OCI-LY1 (cell line): ENCODE results near the gene ITFG1.
A peak's percentile ranks its signal among the peaks of the same experiment; 100 is the strongest.

Experiments used
- H2AFZ ChIP-seq: fragments of 200-600 bp; sonication (generic), shearing (Covaris generic); 2 replicates; pipeline ENCODE4 v1.6.0; 2014; ENCODE audit warnings: antibody characterized with exemption, mild to moderate bottlenecking, low read length
- H3F3A ChIP-seq: fragments of 200-600 bp; sonication (generic), shearing (Covaris generic); 2 replicates; pipeline ENCODE4 v1.6.0; 2014; ENCODE audit warnings: mild to moderate bottlenecking, antibody characterized with exemption, low read length, moderate library complexity; ENCODE audit not compliant: insufficient read depth
- H3K27ac ChIP-seq: fragments of 200-600 bp; sonication (generic); 2 replicates; pipeline ENCODE4 v1.5.1; 2014; ENCODE audit warnings: low read length, mixed run types, mild to moderate bottlenecking, low read depth; ENCODE audit not compliant: poor library complexity, severe bottlenecking
- H3K27me3 ChIP-seq: fragments of 200-600 bp; sonication (generic); 2 replicates; pipeline ENCODE4 v1.6.0; 2014; ENCODE audit warnings: antibody characterized with exemption, mild to moderate bottlenecking, low read length, moderate library complexity; ENCODE audit not compliant: insufficient read depth
- H3K36me3 ChIP-seq: fragments of 200-600 bp; sonication (generic); 2 replicates; pipeline ENCODE4 v1.6.1; 2014; ENCODE audit warnings: mild to moderate bottlenecking, antibody characterized with exemption, low read length, moderate library complexity, mixed read lengths; ENCODE audit not compliant: insufficient read depth
- H3K4me1 ChIP-seq: fragments of 200-600 bp; sonication (generic); 2 replicates; pipeline ENCODE4 v1.5.1; 2014; ENCODE audit warnings: mild to moderate bottlenecking, low read length, moderate library complexity; ENCODE audit not compliant: insufficient read depth, severe bottlenecking
- H3K4me2 ChIP-seq: fragments of 200-600 bp; sonication (generic), shearing (Covaris generic); 2 replicates; pipeline ENCODE4 v1.6.1; 2014; ENCODE audit warnings: low read length
- H3K4me3 ChIP-seq: fragments of 200-600 bp; sonication (generic); 2 replicates; pipeline ENCODE4 v1.5.1; 2014; ENCODE audit warnings: low read length, low read depth, mild to moderate bottlenecking, mixed read lengths; ENCODE audit not compliant: poor library complexity, severe bottlenecking
- H3K79me2 ChIP-seq: fragments of 200-600 bp; shearing (Covaris generic); 2 replicates; pipeline ENCODE4 v1.6.1; 2016; ENCODE audit warnings: mixed run types, low read length, mixed read lengths; ENCODE audit not compliant: insufficient read depth
- H3K9ac ChIP-seq: fragments of 200-600 bp; sonication (generic), shearing (Covaris generic); 2 replicates; pipeline ENCODE4 v1.6.1; 2014; ENCODE audit warnings: mild to moderate bottlenecking, low read length, mixed read lengths
- H3K9me2 ChIP-seq: fragments of 200-600 bp; sonication (generic), shearing (Covaris generic); 2 replicates; pipeline ENCODE4 v1.6.1; 2014; ENCODE audit warnings: low read depth, mild to moderate bottlenecking, low read length, mixed read lengths
- H3K9me3 ChIP-seq: fragments of 200-600 bp; shearing (Covaris generic); 2 replicates; pipeline ENCODE4 v1.6.1; 2014; ENCODE audit warnings: low read length, mixed read lengths
- H4K20me1 ChIP-seq: fragments of 200-600 bp; sonication (generic), shearing (Covaris generic); 2 replicates; pipeline ENCODE4 v1.6.0; 2016; ENCODE audit warnings: mild to moderate bottlenecking, low read length; ENCODE audit not compliant: insufficient read depth
- EZH2 ChIP-seq: fragments of 200-600 bp; sonication (generic), shearing (Covaris generic); IDR thresholded peaks from 2 replicates; pipeline ENCODE4 v1.8.0; 2017; ENCODE audit warnings: borderline replicate concordance, mixed run types, mild to moderate bottlenecking, antibody characterized with exemption, low read length, moderate library complexity, mixed read lengths
- TF ChIP-seq, protein P1 (sequence below): fragments of 200-600 bp; sonication (generic), shearing (Covaris generic); IDR thresholded peaks from 2 replicates; pipeline ENCODE4 v1.5.1; 2017; ENCODE audit warnings: mild to moderate bottlenecking, antibody characterized with exemption, low read length, moderate library complexity, mixed read lengths

Gene ITFG1

GRCh38 chr16:47499080-47499699 lies 38.3 kb upstream of the ITFG1 start:
- no peaks in the 10 kb centered on the region for H3K27me3 ChIP-seq
- H3K36me3 ChIP-seq, result peaks cover 63% of the 10 kb centered on the region
- no peaks in the 10 kb centered on the region for H3K9me2 ChIP-seq
- no peak overlapping the region for H3K4me3 ChIP-seq
- H4K20me1 ChIP-seq, result no peaks in the 10 kb centered on the region
- no peak overlapping the region for H3K27ac ChIP-seq
- peaks cover 9% of the 10 kb centered on the region for H3K79me2 ChIP-seq
- H3K9ac ChIP-seq, result no peak overlapping the region
- no peaks in the 10 kb centered on the region for H3K9me3 ChIP-seq
- H2AFZ ChIP-seq, result no peak overlapping the region
- H3K4me1 ChIP-seq, result peaks cover 23% of the 10 kb centered on the region
- TF ChIP-seq, protein P1, sequence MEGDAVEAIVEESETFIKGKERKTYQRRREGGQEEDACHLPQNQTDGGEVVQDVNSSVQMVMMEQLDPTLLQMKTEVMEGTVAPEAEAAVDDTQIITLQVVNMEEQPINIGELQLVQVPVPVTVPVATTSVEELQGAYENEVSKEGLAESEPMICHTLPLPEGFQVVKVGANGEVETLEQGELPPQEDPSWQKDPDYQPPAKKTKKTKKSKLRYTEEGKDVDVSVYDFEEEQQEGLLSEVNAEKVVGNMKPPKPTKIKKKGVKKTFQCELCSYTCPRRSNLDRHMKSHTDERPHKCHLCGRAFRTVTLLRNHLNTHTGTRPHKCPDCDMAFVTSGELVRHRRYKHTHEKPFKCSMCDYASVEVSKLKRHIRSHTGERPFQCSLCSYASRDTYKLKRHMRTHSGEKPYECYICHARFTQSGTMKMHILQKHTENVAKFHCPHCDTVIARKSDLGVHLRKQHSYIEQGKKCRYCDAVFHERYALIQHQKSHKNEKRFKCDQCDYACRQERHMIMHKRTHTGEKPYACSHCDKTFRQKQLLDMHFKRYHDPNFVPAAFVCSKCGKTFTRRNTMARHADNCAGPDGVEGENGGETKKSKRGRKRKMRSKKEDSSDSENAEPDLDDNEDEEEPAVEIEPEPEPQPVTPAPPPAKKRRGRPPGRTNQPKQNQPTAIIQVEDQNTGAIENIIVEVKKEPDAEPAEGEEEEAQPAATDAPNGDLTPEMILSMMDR, result no peak
- no peak for TF ChIP-seq EZH2
- H3F3A ChIP-seq, result no peaks in the 10 kb centered on the region
- no peak overlapping the region for H3K4me2 ChIP-seq

- no peaks in the 10 kb centered on the region for H4K20me1 ChIP-seq
- H3K4me3 ChIP-seq, result peak overlapping the region; percentile 53
- peaks cover 62% of the 10 kb centered on the region for H3K4me1 ChIP-seq
- H3K36me3 ChIP-seq, result peaks cover 17% of the 10 kb centered on the region
- no peak overlapping the region for H2AFZ ChIP-seq
- H3K9ac ChIP-seq, result peak overlapping the region; percentile 66
- peaks cover 10% of the 10 kb centered on the region; the same call in 1 of the 2 replicates for H3F3A ChIP-seq
- no peaks in the 10 kb centered on the region for H3K27me3 ChIP-seq
- no peaks in the 10 kb centered on the region for H3K9me3 ChIP-seq
- TF ChIP-seq, protein P1, result no peak
- TF ChIP-seq EZH2, result no peak
- peak overlapping the region; percentile 97 for H3K27ac ChIP-seq
- no peaks in the 10 kb centered on the region for H3K9me2 ChIP-seq
- H3K79me2 ChIP-seq, result peaks cover 9% of the 10 kb centered on the region
- H3K4me2 ChIP-seq, result peak overlapping the region; percentile 80
Measured at GRCh38 chr16:47493381-47494337, 32.8 kb upstream of the ITFG1 start.

DNA sequence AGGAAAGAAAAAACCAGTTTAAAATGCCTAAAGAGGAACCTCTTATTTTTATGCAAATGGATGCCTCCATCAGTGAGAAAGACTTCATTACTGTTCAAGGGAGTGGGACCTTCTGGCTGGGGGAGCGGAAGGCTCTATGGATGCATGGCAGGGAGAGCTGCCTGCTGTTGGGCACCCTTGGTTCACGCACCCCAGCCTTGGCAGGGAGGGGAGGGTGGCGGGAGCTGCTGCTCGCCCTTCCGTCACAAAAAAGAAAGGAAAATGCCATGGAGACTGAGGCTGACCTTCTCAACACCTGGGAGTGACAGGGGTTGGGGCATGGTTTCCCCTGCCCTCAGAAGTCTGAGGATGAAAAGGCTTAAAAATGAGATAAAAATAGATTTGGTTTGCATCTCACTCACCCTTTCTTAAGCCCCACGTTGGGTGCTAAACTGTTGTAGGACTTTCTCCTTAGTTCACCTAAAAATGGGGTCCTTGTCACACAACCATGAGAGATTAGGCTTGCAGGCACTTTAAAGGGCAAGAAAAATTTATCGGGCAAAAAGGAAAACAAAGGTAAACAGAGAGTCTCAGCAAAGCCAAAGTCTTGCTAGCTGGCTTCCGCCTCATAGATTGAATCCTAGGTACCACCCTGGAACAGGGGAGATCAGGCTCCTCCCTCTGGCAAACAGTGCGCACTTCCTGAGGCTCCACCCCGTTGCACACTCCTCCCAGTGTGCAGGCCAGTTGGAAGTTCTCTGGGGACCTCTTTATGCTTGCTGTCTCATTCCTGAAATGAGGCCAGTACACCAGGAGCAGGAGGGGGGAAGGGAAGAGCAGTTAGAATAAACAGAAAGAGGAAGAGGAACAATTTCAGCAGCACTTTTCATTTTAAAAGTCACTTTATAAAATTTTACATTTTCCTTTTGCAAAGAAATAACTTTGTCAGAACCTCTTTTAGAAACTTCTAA lies 31.8 kb upstream of the ITFG1 start:
- Histone ChIP-seq H3K27me3 (no peaks in the 10 kb centered on the region), H3K27ac (peak overlapping the region; percentile 97), H3F3A (peaks cover 10% of the 10 kb centered on the region; the same call in 1 of the 2 replicates), H3K9ac (peak overlapping the region; percentile 66), H3K9me2 (no peaks in the 10 kb centered on the region), H4K20me1 (no peaks in the 10 kb centered on the region), H3K4me1 (peaks cover 62% of the 10 kb centered on the region), H3K4me3 (peak overlapping the region; percentile 53), H3K9me3 (no peaks in the 10 kb centered on the region), H2AFZ (no peak overlapping the region), H3K36me3 (peaks cover 14% of the 10 kb centered on the region), H3K4me2 (peak overlapping the region; percentile 80), H3K79me2 (peaks cover 9% of the 10 kb centered on the region)
- no peak for TF ChIP-seq EZH2
- TF ChIP-seq, protein P1, result no peak
